HG02981 (cell line): ENCODE data around the gene AFAP1L2.

Experiments
- ATAC-seq: cut with Tn5 transposase; IDR thresholded peaks from one replicate; pipeline ENCODE4 v1.9.1; 2021; ENCODE audit warnings: mild to moderate bottlenecking, moderate library complexity; ENCODE audit not compliant: unreplicated experiment

AFAP1L2 gene, protein sequence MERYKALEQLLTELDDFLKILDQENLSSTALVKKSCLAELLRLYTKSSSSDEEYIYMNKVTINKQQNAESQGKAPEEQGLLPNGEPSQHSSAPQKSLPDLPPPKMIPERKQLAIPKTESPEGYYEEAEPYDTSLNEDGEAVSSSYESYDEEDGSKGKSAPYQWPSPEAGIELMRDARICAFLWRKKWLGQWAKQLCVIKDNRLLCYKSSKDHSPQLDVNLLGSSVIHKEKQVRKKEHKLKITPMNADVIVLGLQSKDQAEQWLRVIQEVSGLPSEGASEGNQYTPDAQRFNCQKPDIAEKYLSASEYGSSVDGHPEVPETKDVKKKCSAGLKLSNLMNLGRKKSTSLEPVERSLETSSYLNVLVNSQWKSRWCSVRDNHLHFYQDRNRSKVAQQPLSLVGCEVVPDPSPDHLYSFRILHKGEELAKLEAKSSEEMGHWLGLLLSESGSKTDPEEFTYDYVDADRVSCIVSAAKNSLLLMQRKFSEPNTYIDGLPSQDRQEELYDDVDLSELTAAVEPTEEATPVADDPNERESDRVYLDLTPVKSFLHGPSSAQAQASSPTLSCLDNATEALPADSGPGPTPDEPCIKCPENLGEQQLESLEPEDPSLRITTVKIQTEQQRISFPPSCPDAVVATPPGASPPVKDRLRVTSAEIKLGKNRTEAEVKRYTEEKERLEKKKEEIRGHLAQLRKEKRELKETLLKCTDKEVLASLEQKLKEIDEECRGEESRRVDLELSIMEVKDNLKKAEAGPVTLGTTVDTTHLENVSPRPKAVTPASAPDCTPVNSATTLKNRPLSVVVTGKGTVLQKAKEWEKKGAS

GRCh38 chr10:114404171-114405010, at the start of gene AFAP1L2:
Gene AFAP1L2, minus strand, starts transcription at chr10:114404502. Its CDS starts 47 bp downstream, at chr10:114404455.
- no peak for ATAC-seq

- no peak for ATAC-seq
Measured at GRCh38 chr10:114453576-114453975, 49.3 kb upstream of the AFAP1L2 start.

DNA sequence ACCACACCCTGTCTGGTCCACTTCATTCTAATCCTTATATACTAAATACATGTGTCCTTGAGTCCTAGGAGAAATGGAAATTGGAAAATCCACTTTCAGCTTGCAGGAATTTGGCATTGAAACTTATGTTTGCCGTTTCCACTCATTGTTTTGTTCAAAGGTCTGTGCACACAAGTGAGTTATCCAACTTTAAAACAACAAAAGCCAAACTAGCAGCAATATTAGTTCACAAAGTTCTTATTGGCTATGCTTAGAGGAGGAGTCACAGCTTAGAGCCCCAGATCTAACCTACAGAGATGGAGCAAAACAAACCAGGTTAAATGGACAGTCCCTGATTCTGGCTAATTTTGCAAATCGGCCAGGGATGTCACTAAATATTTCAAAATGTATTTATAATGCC, 44.6 kb upstream of the AFAP1L2 start:
- ATAC-seq: no peak

DNA sequence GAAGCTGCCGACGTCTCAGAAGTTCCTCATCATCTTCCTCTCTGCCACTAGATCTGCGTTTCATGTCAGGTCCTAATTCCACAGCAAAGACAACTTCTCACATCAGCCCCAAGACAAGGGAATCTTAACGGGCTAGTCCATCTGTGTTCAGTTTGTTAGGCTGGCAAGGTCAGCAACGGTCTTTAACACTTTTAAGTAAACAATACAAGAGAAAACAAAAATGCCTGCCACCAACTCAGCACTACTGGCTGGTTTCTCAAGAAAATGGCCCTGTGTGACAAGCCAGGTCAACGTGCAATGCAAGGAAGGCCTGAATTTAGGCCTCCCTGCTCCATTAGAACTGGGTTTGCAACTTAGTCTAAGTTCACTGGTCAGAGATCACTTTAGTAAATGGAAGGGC, 41.0 kb upstream of the AFAP1L2 start:
- no peak for ATAC-seq

DNA sequence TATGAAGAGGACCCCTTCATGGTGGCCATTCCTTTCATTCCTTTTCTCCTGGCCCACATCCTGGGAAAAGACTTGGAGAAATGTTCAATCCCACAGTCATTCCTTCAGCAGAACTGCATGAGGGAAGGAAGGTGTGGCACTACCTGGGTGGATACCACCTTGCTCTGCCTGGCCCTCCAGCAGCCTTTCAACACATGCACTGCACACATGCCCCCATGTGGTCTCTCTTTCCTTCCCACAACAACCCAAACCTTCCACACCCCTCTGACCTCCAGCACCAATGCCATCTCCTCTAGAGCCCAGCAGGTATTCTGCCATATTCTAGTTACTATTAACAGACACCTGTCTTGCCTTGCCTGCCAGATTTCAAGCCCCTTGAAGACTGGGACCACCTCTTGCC, 40.5 kb upstream of the AFAP1L2 start:
- ATAC-seq: no peak

GRCh38 chr10:114442091-114442630, 37.9 kb upstream of the AFAP1L2 start:
- no peak for ATAC-seq

GRCh38 chr10:114441107-114441506, 36.8 kb upstream of the AFAP1L2 start:
- no peak for ATAC-seq

DNA sequence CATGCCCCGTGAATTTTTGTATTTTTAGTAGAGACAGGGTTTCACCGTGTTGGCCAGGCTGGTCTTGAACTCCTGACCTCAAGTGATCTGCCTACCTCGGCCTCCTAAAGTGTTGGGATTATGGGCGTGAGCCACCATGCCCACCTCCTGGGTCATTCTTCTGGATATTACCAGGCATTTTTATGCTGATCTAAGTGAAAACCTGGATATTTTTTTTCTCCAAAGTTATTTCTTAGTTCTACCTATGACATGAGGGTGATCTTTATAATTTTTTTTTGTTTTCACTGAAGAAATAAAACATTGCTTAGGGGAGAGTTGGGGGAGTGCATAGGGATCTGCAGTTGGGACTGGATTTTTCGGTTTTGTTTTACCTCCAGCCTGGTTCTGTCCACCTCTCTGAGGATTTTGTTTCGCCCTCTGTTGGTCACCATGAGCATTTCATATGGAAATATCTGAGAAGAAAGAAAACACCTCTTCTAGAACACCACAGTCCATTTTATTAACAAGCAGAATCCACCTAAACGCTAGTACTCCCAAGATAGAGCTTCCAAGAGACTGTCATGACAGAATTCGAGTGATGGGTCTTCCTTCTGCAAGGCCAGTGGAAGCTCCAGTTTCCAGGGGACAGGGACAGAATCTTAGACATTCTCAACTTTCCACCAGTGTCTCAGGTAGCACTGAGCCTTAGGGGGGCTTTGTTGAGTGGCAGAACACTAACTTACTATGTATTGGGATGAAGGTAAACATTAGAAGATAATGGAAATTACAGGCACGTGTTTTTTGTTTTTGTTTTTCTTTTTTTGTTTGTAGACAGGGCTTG, 33.4 kb upstream of the AFAP1L2 start:
- no peak for ATAC-seq

DNA sequence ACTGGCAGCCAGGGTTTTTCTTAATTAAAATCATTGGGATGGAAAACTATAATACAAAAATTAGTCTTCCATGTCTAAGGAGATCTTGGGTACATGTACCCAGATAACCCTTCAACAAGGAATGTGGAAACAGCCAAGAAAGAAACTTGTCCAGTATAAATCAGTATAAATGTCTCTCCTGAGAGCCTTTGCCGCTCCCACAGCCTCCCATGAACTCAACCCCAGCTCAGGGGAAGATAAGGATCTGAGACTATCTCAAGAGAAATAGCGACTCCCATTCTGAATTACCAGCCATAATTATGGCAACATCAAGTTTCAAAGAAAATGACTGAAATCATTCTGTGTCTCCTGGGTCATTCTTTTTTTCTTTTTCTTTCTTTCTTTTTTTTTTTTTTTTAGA, 32.6 kb upstream of the AFAP1L2 start:
- ATAC-seq: no peak

DNA sequence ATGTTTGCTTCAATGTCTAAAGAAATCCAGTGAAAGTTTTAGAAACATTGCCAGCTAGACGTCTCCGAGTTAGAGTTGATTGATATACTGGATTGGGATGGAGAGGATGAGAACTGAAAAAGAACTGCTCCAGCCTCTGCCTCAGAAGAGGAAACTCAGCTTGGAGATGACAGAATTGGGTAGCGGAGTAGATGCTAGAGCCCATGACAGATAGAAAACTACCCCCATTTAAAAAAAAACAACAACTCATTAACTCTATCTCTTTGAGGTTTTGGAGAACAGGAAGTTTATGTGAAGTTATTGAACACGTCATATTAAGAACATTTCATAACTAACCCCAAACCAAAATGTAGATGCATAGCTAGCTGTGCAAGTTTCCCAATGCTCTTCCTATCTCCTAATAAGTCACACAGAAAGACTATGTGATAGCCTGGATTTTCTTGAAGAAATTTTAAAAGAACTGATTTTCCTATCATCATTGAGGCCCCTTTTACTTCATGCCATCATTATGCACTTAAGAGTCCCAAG, 28.3 kb upstream of the AFAP1L2 start:
- ATAC-seq: no peak

GRCh38 chr10:114431414-114432135, 27.3 kb upstream of the AFAP1L2 start:
- ATAC-seq: no peak

GRCh38 chr10:114430688-114431413, 26.5 kb upstream of the AFAP1L2 start:
- no peak for ATAC-seq

GRCh38 chr10:114429581-114430335, 25.5 kb upstream of the AFAP1L2 start:
- ATAC-seq: no peak

DNA sequence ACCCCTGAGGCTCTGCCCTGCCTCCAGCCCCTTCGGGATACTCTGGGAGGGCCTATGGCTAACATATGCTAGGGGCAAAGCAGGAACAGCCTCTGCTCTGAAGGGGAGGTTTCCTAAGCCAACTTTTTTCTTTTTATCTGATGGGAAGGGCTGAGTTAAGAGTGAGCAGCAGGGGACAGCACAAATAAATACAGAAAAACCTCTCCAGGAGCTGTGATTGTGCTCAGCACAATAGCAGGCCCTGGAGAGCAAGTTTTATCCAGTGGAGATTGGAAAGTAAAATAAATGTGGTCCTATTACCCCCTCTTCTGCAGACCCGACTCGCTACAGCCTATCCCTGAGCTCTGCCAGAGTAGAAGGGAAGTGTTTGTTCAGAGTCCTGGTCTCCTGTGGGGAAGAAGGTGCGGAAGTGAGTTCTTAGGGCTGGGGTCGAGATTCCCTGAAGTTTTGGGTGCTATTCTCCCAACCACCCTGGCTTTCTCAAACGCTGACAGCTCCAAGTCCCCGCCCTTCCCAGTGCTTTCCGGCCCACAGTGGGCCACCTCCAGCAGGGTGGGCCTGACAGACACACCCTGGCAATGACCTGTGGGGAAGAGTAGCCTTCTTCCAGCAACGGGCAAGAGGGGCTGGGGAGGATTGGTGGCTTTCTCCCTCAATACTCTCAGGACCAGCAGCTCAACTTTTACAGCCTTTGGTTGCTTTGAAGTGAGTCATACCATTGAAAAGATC, 23.0 kb upstream of the AFAP1L2 start:
- no peak for ATAC-seq

DNA sequence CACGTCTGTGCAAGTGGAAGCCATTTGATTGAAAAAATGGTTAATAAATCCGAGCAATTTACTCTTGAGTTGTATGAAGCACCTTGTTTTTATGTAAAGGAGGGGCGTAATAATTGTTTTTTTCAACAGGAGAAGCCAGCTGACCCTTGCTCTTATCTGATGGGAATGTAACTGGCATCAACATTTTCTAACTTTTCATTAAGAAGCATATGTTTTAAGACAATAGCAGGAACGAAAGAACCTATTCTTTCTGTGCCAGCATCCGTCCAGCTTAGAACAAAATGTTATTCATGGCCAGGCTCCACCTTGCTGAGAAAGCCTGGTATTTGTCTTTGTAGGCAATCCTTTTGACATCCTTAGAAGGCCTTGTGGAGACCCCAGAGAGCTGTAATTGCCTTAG, 22.2 kb upstream of the AFAP1L2 start:
- ATAC-seq: no peak

DNA sequence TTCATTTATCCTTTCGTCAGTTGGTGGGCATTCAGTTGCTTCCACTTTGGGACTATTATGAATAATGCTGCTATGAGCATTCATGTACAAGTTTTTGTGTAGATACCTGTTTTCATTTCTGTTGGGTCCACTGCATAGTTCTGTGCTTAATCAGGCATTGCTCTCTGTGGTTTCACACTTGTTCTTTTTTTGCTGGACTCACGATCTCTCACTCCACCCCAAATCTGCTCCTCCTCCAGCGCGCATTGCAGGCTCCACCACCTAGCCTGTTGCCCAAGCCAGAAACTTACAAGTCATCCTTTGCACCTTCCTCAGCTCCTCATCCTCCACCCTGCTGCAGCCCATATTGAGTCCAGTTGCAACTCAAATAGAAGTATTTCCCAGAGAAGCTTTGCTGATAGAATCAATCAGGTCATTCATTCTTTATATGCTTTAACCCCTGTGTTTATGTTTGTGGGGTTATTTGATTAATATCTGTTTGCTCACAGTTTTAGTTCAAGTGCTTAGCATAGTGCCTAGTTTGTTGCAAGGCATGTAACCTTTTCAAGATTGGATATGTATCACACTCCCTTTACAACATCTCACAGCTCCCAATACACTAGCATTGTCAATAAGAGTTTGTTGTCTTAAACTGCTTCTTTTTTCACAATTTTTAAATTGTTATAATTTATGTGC, 16.6 kb upstream of the AFAP1L2 start:
- no peak for ATAC-seq

- no peak for ATAC-seq
Measured at GRCh38 chr10:114418109-114418508, 13.8 kb upstream of the AFAP1L2 start.
